ENCODE measurements around the gene DGKZ.

- TF ChIP-seq, protein P1, sequence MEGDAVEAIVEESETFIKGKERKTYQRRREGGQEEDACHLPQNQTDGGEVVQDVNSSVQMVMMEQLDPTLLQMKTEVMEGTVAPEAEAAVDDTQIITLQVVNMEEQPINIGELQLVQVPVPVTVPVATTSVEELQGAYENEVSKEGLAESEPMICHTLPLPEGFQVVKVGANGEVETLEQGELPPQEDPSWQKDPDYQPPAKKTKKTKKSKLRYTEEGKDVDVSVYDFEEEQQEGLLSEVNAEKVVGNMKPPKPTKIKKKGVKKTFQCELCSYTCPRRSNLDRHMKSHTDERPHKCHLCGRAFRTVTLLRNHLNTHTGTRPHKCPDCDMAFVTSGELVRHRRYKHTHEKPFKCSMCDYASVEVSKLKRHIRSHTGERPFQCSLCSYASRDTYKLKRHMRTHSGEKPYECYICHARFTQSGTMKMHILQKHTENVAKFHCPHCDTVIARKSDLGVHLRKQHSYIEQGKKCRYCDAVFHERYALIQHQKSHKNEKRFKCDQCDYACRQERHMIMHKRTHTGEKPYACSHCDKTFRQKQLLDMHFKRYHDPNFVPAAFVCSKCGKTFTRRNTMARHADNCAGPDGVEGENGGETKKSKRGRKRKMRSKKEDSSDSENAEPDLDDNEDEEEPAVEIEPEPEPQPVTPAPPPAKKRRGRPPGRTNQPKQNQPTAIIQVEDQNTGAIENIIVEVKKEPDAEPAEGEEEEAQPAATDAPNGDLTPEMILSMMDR (IDR thresholded peaks at IDR 0.05) = no peak
- TF ChIP-seq EP300 (IDR thresholded peaks at IDR 0.05) = no peak
- no peak for TF ChIP-seq POLR2A (IDR thresholded peaks at IDR 0.05)
Observed at GRCh38 chr11:46407635-46408034, 60.4 kb downstream of the DGKZ start.

Data from stomach (tissue), 4 donors.